ENCODE measurements around the gene MIDN.

MIDN gene

GRCh38 chr19:1220976-1221903 lies 27.1 kb upstream of the MIDN start:
- DNase-seq (ENCODE audit: low read depth in 2 of 2), result no peak

GRCh38 chr19:1221904-1222255 lies 26.5 kb upstream of the MIDN start:
- no peak for DNase-seq (ENCODE audit: low read depth in 2 of 2)

- no peak for DNase-seq (ENCODE audit: low read depth in 2 of 2)
These were observed 26.0 kb upstream of the MIDN start for GRCh38 chr19:1222394-1222793.

- DNase-seq (ENCODE audit: low read depth in 2 of 2), result no peak
These were observed 25.1 kb upstream of the MIDN start for GRCh38 chr19:1223018-1223855.

- DNase-seq (ENCODE audit: low read depth in 2 of 2), result no peak
These were observed 24.1 kb upstream of the MIDN start for GRCh38 chr19:1224047-1224825.

GRCh38 chr19:1224847-1225246 lies 23.5 kb upstream of the MIDN start:
- no peak for DNase-seq (ENCODE audit: low read depth in 2 of 2)

- DNase-seq (ENCODE audit: low read depth in 2 of 2), result no peak
These were observed 22.8 kb upstream of the MIDN start for GRCh38 chr19:1225440-1226226.

- DNase-seq (ENCODE audit: low read depth in 2 of 2), result no peak
These were observed 22.2 kb upstream of the MIDN start for GRCh38 chr19:1226227-1226518.

GRCh38 chr19:1226522-1227303 lies 21.7 kb upstream of the MIDN start:
- DNase-seq (ENCODE audit: low read depth in 2 of 2), result no peak

- DNase-seq (ENCODE audit: low read depth in 2 of 2), result no peak
These were observed 20.9 kb upstream of the MIDN start for GRCh38 chr19:1227304-1228054.

GRCh38 chr19:1228161-1228957 lies 20.0 kb upstream of the MIDN start:
- DNase-seq (ENCODE audit: low read depth in 2 of 2), result no peak

- DNase-seq (ENCODE audit: low read depth in 2 of 2), result no peak
These were observed 19.1 kb upstream of the MIDN start for GRCh38 chr19:1229056-1229923.

- no peak for DNase-seq (ENCODE audit: low read depth in 2 of 2)
These were observed 18.2 kb upstream of the MIDN start for GRCh38 chr19:1229924-1230782.

GRCh38 chr19:1230783-1231489 lies 17.4 kb upstream of the MIDN start:
- DNase-seq (ENCODE audit: low read depth in 2 of 2), result no peak

- no peak for DNase-seq (ENCODE audit: low read depth in 2 of 2)
These were observed 16.4 kb upstream of the MIDN start for GRCh38 chr19:1231729-1232637.

Measured in stimulated activated CD8-positive, alpha-beta memory T cell treated with anti-CD3 and anti-CD28 coated beads, Interleukin-2, amount 100 ng/mL, for 1 hour (primary cell).